Measurements from ENCODE around the gene NLK. TPM values are rescaled to one million over a fixed set of nuclear protein-coding genes. Genes with fewer than 3 reads are reported as not detected.

Gene NLK
- total RNA-seq, 1 donor from 2014 or later = 22.6 TPM

DNA sequence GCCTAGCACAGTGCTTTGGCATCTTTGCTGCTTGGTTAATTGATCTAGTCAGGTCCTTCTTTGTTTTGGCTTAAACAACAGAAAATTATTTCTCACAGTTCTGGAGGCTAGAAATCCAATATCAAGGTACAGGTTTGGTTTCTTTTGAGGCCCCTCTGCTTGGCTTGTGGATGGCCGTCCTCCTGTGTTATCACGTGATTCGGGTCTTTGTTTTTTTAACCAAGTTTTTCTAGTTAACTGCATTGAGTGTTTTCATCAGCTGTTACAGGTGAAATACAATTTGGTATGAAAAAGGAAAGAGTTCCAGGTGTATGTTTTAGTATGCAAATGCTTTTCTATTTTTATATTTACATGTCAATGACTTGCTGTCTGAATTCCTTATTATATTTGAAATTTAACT, 2.8 kb downstream of the NLK start:
- intact Hi-C loops (cut with DNase I) = no loop called here
- Histone ChIP-seq H3K9me3 (no peaks in the 10 kb centered on the region), H3K36me3 (no peaks in the 10 kb centered on the region), H3K27me3 (no peaks in the 10 kb centered on the region), H3K4me3 (no peak overlapping the region), H3K27ac (no peak overlapping the region), H3K4me1 (peaks cover 32% of the 10 kb centered on the region)
- TF ChIP-seq, protein P1, sequence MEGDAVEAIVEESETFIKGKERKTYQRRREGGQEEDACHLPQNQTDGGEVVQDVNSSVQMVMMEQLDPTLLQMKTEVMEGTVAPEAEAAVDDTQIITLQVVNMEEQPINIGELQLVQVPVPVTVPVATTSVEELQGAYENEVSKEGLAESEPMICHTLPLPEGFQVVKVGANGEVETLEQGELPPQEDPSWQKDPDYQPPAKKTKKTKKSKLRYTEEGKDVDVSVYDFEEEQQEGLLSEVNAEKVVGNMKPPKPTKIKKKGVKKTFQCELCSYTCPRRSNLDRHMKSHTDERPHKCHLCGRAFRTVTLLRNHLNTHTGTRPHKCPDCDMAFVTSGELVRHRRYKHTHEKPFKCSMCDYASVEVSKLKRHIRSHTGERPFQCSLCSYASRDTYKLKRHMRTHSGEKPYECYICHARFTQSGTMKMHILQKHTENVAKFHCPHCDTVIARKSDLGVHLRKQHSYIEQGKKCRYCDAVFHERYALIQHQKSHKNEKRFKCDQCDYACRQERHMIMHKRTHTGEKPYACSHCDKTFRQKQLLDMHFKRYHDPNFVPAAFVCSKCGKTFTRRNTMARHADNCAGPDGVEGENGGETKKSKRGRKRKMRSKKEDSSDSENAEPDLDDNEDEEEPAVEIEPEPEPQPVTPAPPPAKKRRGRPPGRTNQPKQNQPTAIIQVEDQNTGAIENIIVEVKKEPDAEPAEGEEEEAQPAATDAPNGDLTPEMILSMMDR (IDR thresholded peaks at IDR 0.05) = no peak
- DNase-seq = no peak
- ATAC-seq = no peak

- peaks cover 27% of the 10 kb centered on the region for H3K4me1 ChIP-seq
- DNase-seq (no peak), ATAC-seq (no peak)
- no peaks in the 10 kb centered on the region for H3K9me3 ChIP-seq
- TF ChIP-seq, protein P1 (IDR thresholded peaks at IDR 0.05) = no peak
- H3K27me3 ChIP-seq = no peaks in the 10 kb centered on the region
- intact Hi-C loops (cut with DNase I) = no loop called here
- no peaks in the 10 kb centered on the region for H3K36me3 ChIP-seq
- H3K4me3 ChIP-seq = no peak overlapping the region
- no peak overlapping the region for H3K27ac ChIP-seq
Measured at GRCh38 chr17:28046034-28046825, 3.8 kb downstream of the NLK start.

GRCh38 chr17:28047806-28048205, 5.3 kb downstream of the NLK start:
- Histone ChIP-seq H3K36me3 (no peaks in the 10 kb centered on the region), H3K27ac (no peak overlapping the region), H3K4me3 (no peak overlapping the region), H3K4me1 (peaks cover 26% of the 10 kb centered on the region), H3K27me3 (no peaks in the 10 kb centered on the region), H3K9me3 (no peaks in the 10 kb centered on the region)
- TF ChIP-seq, protein P1 (IDR thresholded peaks at IDR 0.05) = no peak
- intact Hi-C loops (cut with DNase I) = no loop called here
- no peak for ATAC-seq
- no peak for DNase-seq

GRCh38 chr17:28049071-28049470, 6.6 kb downstream of the NLK start:
- Histone ChIP-seq H3K36me3 (no peaks in the 10 kb centered on the region), H3K4me3 (no peak overlapping the region), H3K27ac (no peak overlapping the region), H3K9me3 (no peaks in the 10 kb centered on the region), H3K27me3 (no peaks in the 10 kb centered on the region), H3K4me1 (peaks cover 25% of the 10 kb centered on the region)
- TF ChIP-seq, protein P1 (IDR thresholded peaks at IDR 0.05) = no peak
- intact Hi-C loops (cut with DNase I) = no loop called here
- ATAC-seq (no peak), DNase-seq (no peak)

- ATAC-seq (no peak), DNase-seq (no peak)
- peaks cover 30% of the 10 kb centered on the region for H3K4me1 ChIP-seq
- H3K27me3 ChIP-seq = no peaks in the 10 kb centered on the region
- H3K9me3 ChIP-seq = no peaks in the 10 kb centered on the region
- intact Hi-C loops (cut with DNase I) = no loop called here
- TF ChIP-seq, protein P1 (IDR thresholded peaks at IDR 0.05) = no peak
- H3K27ac ChIP-seq = no peak overlapping the region
- no peaks in the 10 kb centered on the region for H3K36me3 ChIP-seq
- H3K4me3 ChIP-seq = no peak overlapping the region
Measured at GRCh38 chr17:28053044-28053670, 10.7 kb downstream of the NLK start.
